HEK293 (cell line): ENCODE results near the gene BMP10.

ENCODE experiments used
- CTCF ChIP-seq: fragments of 450-650 bp; formaldehyde crosslinking; IDR thresholded peaks from 2 replicates; pipeline ENCODE4 v1.5.1; 2016; ENCODE audit warnings: missing biosample characterization, missing genetic modification characterization
- HIC1 ChIP-seq: fragments of 450-650 bp; formaldehyde crosslinking; IDR thresholded peaks from 2 replicates; pipeline ENCODE4 v1.5.1; 2016; ENCODE audit warnings: missing biosample characterization, missing genetic modification characterization
- ZNF335 ChIP-seq: fragments of 450-650 bp; formaldehyde crosslinking; conservative IDR thresholded peaks from 2 replicates; pipeline ENCODE4 v1.5.1; 2016; ENCODE audit warnings: missing biosample characterization, missing genetic modification characterization
- ZNF350 ChIP-seq: fragments of 450-650 bp; formaldehyde crosslinking; IDR thresholded peaks from 2 replicates; pipeline ENCODE4 v1.5.0; 2017; ENCODE audit warnings: missing biosample characterization, mild to moderate bottlenecking, missing genetic modification characterization

DNA sequence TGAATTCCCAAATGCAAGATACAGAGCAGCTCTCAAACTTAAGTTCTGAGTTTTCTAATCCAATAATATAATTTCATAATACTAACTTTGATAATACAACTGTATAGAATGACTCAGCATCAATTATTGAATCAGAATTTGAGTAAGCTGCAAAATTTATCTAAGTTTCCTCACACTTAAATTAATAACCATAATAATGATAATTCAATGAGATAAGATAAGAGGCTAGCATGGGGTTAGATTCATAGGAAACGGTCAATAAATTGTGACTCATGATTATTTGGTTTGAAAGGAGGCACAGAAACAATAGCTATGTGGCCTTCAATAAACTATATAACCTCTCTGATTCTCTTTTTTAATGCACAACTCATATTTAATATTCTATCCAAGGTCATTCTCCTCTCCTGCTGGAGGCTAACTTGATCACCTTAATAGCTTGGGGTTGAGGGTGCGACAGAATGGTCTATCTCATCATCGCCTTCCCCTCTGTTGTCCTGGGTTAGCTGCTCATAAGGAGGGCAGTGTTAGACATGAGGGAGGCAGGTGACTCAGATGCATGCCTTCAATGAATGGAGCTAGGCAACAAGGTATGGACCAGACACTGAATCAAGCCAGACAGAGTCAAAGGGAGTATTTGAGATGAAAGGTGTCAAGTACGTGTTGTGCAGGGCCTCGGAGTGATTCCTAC, 36.2 kb upstream of the BMP10 start:
- TF ChIP-seq CTCF (no peak), ZNF335 (no peak), ZNF350 (no peak), HIC1 (tag by site-specific recombination) (no peak)
